Keratinocyte (primary cell): Measurements from ENCODE around the gene AFAP1L2. TPM values are rescaled to one million over a fixed set of nuclear protein-coding genes. Genes with fewer than 3 reads are reported as not detected.

Experiments
- DNase-seq: peaks from one replicate; pipeline ENCODE4 v3.0.0-alpha.2; 2011; ENCODE audit warnings: low read depth, missing footprints, low spot score
- FAIRE-seq: peaks from 2 replicates; lab custom pipeline; 2011; peaks lifted over from hg19 to GRCh38; lab: Jason Lieb, UNC
- H2AFZ ChIP-seq: 2 replicates; pipeline ENCODE4 v1.6.0; 2012; ENCODE audit warnings: low read length, control low read depth, inconsistent platforms; ENCODE audit not compliant: control insufficient read depth
- H3K27ac ChIP-seq: 2 replicates; pipeline ENCODE4 v1.5.1; 2011; ENCODE audit warnings: low read length; ENCODE audit not compliant: control insufficient read depth, insufficient read depth
- H3K27me3 ChIP-seq: 3 replicates; pipeline ENCODE4 v1.6.0; 2011; ENCODE audit warnings: low read length; ENCODE audit not compliant: control insufficient read depth, insufficient read depth; ENCODE audit errors: extremely low read depth
- H3K36me3 ChIP-seq, 2 experiments: 2 replicates in 1 of 2; 3 replicates in 1 of 2; pipeline ENCODE4 v1.5.1; 2011; ENCODE audit warnings: low read length in 2 of 2, mild to moderate bottlenecking in 1 of 2; ENCODE audit not compliant: control insufficient read depth in 2 of 2, insufficient read depth in 2 of 2; ENCODE audit errors: extremely low read depth in 1 of 2
- H3K4me1 ChIP-seq: 3 replicates; pipeline ENCODE4 v1.5.1; 2011; ENCODE audit warnings: low read length; ENCODE audit not compliant: control insufficient read depth, insufficient read depth; ENCODE audit errors: extremely low read depth
- H3K4me2 ChIP-seq: 3 replicates; pipeline ENCODE4 v1.6.0; 2011; ENCODE audit warnings: low read depth, low read length; ENCODE audit not compliant: control insufficient read depth, insufficient read depth; ENCODE audit errors: extremely low read depth
- H3K4me3 ChIP-seq, 3 experiments: fragments of 200-600 bp in 1 of 3; sonication (generic) in 1 of 3; 2 replicates in 2 of 3; 3 replicates in 1 of 3; pipeline ENCODE4 v1.5.1; 2011 to 2016; ENCODE audit warnings: low read length in 3 of 3, mild to moderate bottlenecking in 3 of 3, control low read depth in 2 of 3, inconsistent platforms in 1 of 3, low read depth in 1 of 3, mixed read lengths in 1 of 3, mixed run types in 1 of 3, moderate library complexity in 1 of 3; ENCODE audit not compliant: control insufficient read depth in 2 of 3, insufficient read depth in 2 of 3; ENCODE audit errors: extremely low read depth in 1 of 3
- H3K79me2 ChIP-seq: 2 replicates; pipeline ENCODE4 v1.6.0; 2012; ENCODE audit warnings: low read length; ENCODE audit not compliant: control insufficient read depth, insufficient read depth
- H3K9ac ChIP-seq: 3 replicates; pipeline ENCODE4 v1.6.0; 2011; ENCODE audit warnings: low read length; ENCODE audit not compliant: control insufficient read depth, insufficient read depth; ENCODE audit errors: extremely low read depth
- H3K9me1 ChIP-seq: 3 replicates; pipeline ENCODE4 v1.6.0; 2011; ENCODE audit warnings: low read length; ENCODE audit not compliant: control insufficient read depth, insufficient read depth; ENCODE audit errors: extremely low read depth
- H3K9me3 ChIP-seq: 2 replicates; pipeline ENCODE4 v1.5.1; 2012; ENCODE audit warnings: low read depth, low read length; ENCODE audit not compliant: control insufficient read depth
- H4K20me1 ChIP-seq: 3 replicates; pipeline ENCODE4 v1.6.0; 2011; ENCODE audit warnings: low read length; ENCODE audit not compliant: control insufficient read depth, insufficient read depth; ENCODE audit errors: extremely low read depth
- EZH2 ChIP-seq: IDR thresholded peaks from one replicate; pipeline ENCODE4 v1.6.1; 2012; ENCODE audit warnings: inconsistent platforms, mild to moderate bottlenecking, low read length, moderate library complexity
- dilution Hi-C: fragments of 300-500 bp; cut with MboI; formaldehyde crosslinking; loops from one replicate; pipeline ENCODE4 v1.7.0; 2020; ENCODE audit warnings: low sequenced_read_pairs; ENCODE audit not compliant: extremely low pct_ligation_motif_present
- polyA plus RNA-seq, 5 experiments: library from polyadenylated mRNA; depleted of rRNA in 3 of 5; stranded (reverse) in 3 of 5; stranded (forward) in 1 of 5; unstranded in 1 of 5; fragments of >200 nt; gene quantifications; 1 replicate in 1 of 5; 2 replicates in 3 of 5; 3 replicates in 1 of 5; pipeline versions ENCODE4 v1.2.1 to v1.2.3, GENCODE V29; 2011 to 2012; ENCODE audit warnings: missing spikeins in 2 of 5, low read depth in 1 of 5, low replicate concordance in 1 of 5
- TF ChIP-seq, protein P1 (sequence below), 3 experiments: IDR thresholded peaks in 1 of 3; conservative IDR thresholded peaks in 1 of 3; optimal IDR thresholded peaks in 1 of 3; 2 replicates in 2 of 3; 3 replicates in 1 of 3; pipeline versions ENCODE3 to v1.5.1; 2011; ENCODE audit warnings: low read length in 3 of 3, mild to moderate bottlenecking in 3 of 3, moderate library complexity in 2 of 3, control low read depth in 1 of 3, inconsistent platforms in 1 of 3; ENCODE audit not compliant: insufficient read depth in 2 of 3; ENCODE audit errors: extremely low read depth in 1 of 3

AFAP1L2 gene
- polyA plus RNA-seq, 1 donor (not counting 4 experiments of a cell fraction or from before 2014, with no cell fraction given), result 40.4 TPM

DNA sequence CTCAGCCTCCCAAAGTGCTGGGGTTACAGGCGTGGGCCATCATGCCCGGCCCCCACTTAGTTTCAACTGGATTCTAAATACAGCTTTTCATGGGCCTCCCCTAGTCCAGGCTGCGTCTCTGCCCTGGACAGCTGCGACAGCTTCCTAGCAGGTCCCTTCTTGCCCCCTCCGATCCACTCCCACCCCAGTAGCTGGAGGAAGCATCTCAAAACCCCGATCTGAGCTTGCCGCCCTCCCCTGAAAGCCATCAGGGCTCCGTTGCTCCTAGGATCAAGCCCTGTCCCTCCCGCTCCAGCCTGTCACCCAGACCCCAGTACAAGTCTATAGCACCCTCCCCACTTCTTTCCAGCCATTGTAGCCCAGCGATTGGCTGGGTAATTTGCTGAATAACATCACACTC is 100.7 kb downstream of the AFAP1L2 start:
- Histone ChIP-seq H3K4me2 (no peak overlapping the region), H3K36me3 (peaks cover 20 to 26% of the 10 kb centered on the region in 2 experiments), H3K27ac (no peak overlapping the region), H3K4me1 (peaks cover 36% of the 10 kb centered on the region), H2AFZ (no peak overlapping the region), H3K9me1 (no peaks in the 10 kb centered on the region), H3K79me2 (no peaks in the 10 kb centered on the region), H3K9me3 (no peaks in the 10 kb centered on the region), H3K9ac (no peak overlapping the region), H3K4me3 (no peak overlapping the region), H3K27me3 (no peaks in the 10 kb centered on the region), H4K20me1 (no peaks in the 10 kb centered on the region)
- DNase-seq, result no peak
- FAIRE-seq, result no peak
- dilution Hi-C loops, result no loop called here
- TF ChIP-seq, protein P1, sequence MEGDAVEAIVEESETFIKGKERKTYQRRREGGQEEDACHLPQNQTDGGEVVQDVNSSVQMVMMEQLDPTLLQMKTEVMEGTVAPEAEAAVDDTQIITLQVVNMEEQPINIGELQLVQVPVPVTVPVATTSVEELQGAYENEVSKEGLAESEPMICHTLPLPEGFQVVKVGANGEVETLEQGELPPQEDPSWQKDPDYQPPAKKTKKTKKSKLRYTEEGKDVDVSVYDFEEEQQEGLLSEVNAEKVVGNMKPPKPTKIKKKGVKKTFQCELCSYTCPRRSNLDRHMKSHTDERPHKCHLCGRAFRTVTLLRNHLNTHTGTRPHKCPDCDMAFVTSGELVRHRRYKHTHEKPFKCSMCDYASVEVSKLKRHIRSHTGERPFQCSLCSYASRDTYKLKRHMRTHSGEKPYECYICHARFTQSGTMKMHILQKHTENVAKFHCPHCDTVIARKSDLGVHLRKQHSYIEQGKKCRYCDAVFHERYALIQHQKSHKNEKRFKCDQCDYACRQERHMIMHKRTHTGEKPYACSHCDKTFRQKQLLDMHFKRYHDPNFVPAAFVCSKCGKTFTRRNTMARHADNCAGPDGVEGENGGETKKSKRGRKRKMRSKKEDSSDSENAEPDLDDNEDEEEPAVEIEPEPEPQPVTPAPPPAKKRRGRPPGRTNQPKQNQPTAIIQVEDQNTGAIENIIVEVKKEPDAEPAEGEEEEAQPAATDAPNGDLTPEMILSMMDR (optimal IDR thresholded peaks at IDR 0.05 in 1 of 3, IDR thresholded peaks at IDR 0.05 in 1 of 3, conservative IDR thresholded peaks at IDR 0.05 in 1 of 3; ENCODE audit: extremely low read depth in 1 of 3, insufficient read depth in 2 of 3, low read length in 3 of 3), result no peak
- no peak for TF ChIP-seq EZH2

DNA sequence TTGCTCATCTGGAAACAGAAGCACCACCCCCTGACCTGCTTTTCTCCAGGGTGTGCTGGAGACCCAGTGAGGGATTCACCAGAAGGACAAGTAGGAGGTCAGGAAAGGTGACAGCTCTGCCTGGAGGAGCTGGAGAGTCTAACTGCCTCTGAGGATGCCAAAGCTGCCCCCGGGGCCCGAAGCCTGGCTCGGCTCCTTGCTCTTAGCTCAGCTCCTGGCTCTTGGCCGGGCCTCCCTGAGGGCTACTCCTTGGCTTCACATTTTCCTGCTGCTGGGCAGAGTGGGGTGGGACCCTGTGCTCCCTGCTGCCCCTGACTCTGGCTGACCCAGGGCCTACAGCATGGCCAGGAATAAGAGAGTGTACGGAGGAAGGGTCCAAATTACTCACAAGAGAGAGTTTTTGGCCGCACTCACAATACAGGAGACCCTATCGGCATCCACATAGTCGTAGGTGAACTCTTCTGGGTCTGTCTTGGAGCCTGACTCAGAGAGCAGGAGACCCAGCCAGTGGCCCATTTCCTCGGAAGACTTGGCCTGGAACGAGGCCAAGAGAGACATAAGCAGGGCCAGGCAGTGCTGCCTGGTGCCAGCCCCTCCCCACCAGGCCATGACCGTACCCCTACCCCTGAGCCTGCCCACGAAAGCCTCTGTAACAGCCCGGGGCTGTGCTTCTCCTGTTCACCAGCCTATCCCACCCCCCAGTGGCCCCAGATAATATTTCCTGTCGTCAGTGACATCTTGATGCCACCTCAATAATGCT is 102.2 kb downstream of the AFAP1L2 start:
- Histone ChIP-seq H3K79me2 (no peaks in the 10 kb centered on the region), H3K4me2 (no peak overlapping the region), H3K4me3 (no peak overlapping the region), H2AFZ (no peak overlapping the region), H3K9ac (no peak overlapping the region), H3K9me1 (no peaks in the 10 kb centered on the region), H3K27me3 (no peaks in the 10 kb centered on the region), H4K20me1 (no peaks in the 10 kb centered on the region), H3K27ac (no peak overlapping the region), H3K36me3 (peaks cover 25 to 30% of the 10 kb centered on the region in 2 experiments), H3K9me3 (no peaks in the 10 kb centered on the region), H3K4me1 (peaks cover 34% of the 10 kb centered on the region)
- TF ChIP-seq, protein P1 (optimal IDR thresholded peaks at IDR 0.05 in 1 of 3, IDR thresholded peaks at IDR 0.05 in 1 of 3, conservative IDR thresholded peaks at IDR 0.05 in 1 of 3; ENCODE audit: extremely low read depth in 1 of 3, insufficient read depth in 2 of 3, low read length in 3 of 3), result no peak
- TF ChIP-seq EZH2, result no peak
- dilution Hi-C loops, result no loop called here
- FAIRE-seq (peak; percentile 44), DNase-seq (no peak)
